SK-N-SH treated with all-trans-retinoic acid at 6 μM for 48 hours (cell line): ENCODE data around the gene SETD3.

Experiments
- ATAC-seq: fragments of 200-7000 bp; cut with Tn5 transposase; 3 replicates; pipeline ENCODE4 v1.9.1; 2020; ENCODE audit warnings: mild to moderate bottlenecking, moderate library complexity
- ARNTL ChIP-seq: fragments of 450-650 bp; formaldehyde crosslinking; IDR thresholded peaks from 2 replicates; pipeline ENCODE4 v1.5.0; 2020; ENCODE audit warnings: low read depth, mild to moderate bottlenecking, moderate library complexity, borderline replicate concordance
- CREB5 ChIP-seq: fragments of 250-450 bp; sonication (Bioruptor Pico); IDR thresholded peaks from 2 replicates; pipeline ENCODE4 v1.5.1; 2020; ENCODE audit warnings: low read depth, mild to moderate bottlenecking, moderate library complexity
- CSRNP3 ChIP-seq: fragments of 250-450 bp; sonication (Bioruptor Pico); IDR thresholded peaks from 2 replicates; pipeline ENCODE4 v1.5.1; 2021; ENCODE audit warnings: mild to moderate bottlenecking, moderate library complexity
- ESRRG ChIP-seq: fragments of 250-450 bp; sonication (Bioruptor Pico); IDR thresholded peaks from 2 replicates; pipeline ENCODE4 v1.6.1; 2021; ENCODE audit warnings: mild to moderate bottlenecking
- GLIS3 ChIP-seq: fragments of 250-450 bp; sonication (Bioruptor Pico); IDR thresholded peaks from 2 replicates; pipeline ENCODE4 v1.5.0; 2020; ENCODE audit warnings: mild to moderate bottlenecking, moderate library complexity
- ISL1 ChIP-seq: fragments of 250-450 bp; sonication (Bioruptor Pico); IDR thresholded peaks from 2 replicates; pipeline ENCODE4 v2.1.2; 2022; ENCODE audit warnings: mild to moderate bottlenecking, moderate library complexity
- OSR1 ChIP-seq: fragments of 250-450 bp; sonication (Bioruptor Pico); IDR thresholded peaks from 2 replicates; pipeline ENCODE4 v1.8.0; 2022; ENCODE audit warnings: moderate library complexity, mild to moderate bottlenecking, inconsistent platforms
- PATZ1 ChIP-seq: fragments of 250-450 bp; sonication (Bioruptor Pico); IDR thresholded peaks from 2 replicates; pipeline ENCODE4 v1.8.0; 2020; ENCODE audit warnings: mild to moderate bottlenecking, moderate library complexity, borderline replicate concordance
- POU6F1 ChIP-seq: fragments of 250-450 bp; sonication (Bioruptor Pico); IDR thresholded peaks from 2 replicates; pipeline ENCODE4 v1.8.0; 2021; ENCODE audit warnings: low read depth, mild to moderate bottlenecking, moderate library complexity, borderline replicate concordance
- SNAI2 ChIP-seq: fragments of 250-450 bp; sonication (Bioruptor Pico); IDR thresholded peaks from 2 replicates; pipeline ENCODE4 v1.5.0; 2020; ENCODE audit warnings: mild to moderate bottlenecking, moderate library complexity
- TCF4 ChIP-seq: fragments of 250-450 bp; sonication (Bioruptor Pico); IDR thresholded peaks from 2 replicates; pipeline ENCODE4 v1.8.0; 2021; ENCODE audit warnings: mild to moderate bottlenecking, moderate library complexity, borderline replicate concordance
- TOX ChIP-seq: fragments of 250-450 bp; sonication (Bioruptor Pico); IDR thresholded peaks from 2 replicates; pipeline ENCODE4 v1.8.0; 2021; ENCODE audit warnings: mild to moderate bottlenecking, moderate library complexity, borderline replicate concordance
- TSHZ2 ChIP-seq: fragments of 250-450 bp; sonication (Bioruptor Pico); IDR thresholded peaks from 2 replicates; pipeline ENCODE4 v1.5.0; 2020; ENCODE audit warnings: mild to moderate bottlenecking, moderate library complexity
- ZC3H10 ChIP-seq: fragments of 250-450 bp; sonication (Bioruptor Pico); IDR thresholded peaks from 2 replicates; pipeline ENCODE4 v1.5.1; 2021; ENCODE audit warnings: mild to moderate bottlenecking, moderate library complexity
- ZFP3 ChIP-seq: fragments of 250-450 bp; sonication (Bioruptor Pico); IDR thresholded peaks from 2 replicates; pipeline ENCODE4 v1.5.0; 2020; ENCODE audit warnings: mild to moderate bottlenecking, moderate library complexity
- ZFP30 ChIP-seq: fragments of 450-650 bp; formaldehyde crosslinking; IDR thresholded peaks from 2 replicates; pipeline ENCODE4 v1.5.0; 2022; ENCODE audit warnings: mild to moderate bottlenecking, moderate library complexity
- ZNF8 ChIP-seq: fragments of 450-650 bp; formaldehyde crosslinking; IDR thresholded peaks from 2 replicates; pipeline ENCODE4 v1.5.0; 2020; ENCODE audit warnings: mild to moderate bottlenecking, moderate library complexity

Gene SETD3

GRCh38 chr14:99480917-99481744 is 472 bp upstream of the SETD3 start, which contains the start of gene CCNK:
TSS of gene CCNK (plus strand) at chr14:99481409. CDS start at chr14:99492678, 11,269 bp downstream.
- TF ChIP-seq TCF4 (CRISPR knock-in tag) (no peak), PATZ1 (CRISPR knock-in tag) (no peak), CSRNP3 (CRISPR knock-in tag) (no peak), TSHZ2 (CRISPR knock-in tag) (no peak), ZFP30 (CRISPR knock-in tag) (no peak), TOX (no peak), POU6F1 (no peak), ARNTL (CRISPR knock-in tag) (no peak), ZFP3 (CRISPR knock-in tag) (no peak), OSR1 (no peak), ESRRG (CRISPR knock-in tag) (no peak)
- ATAC-seq, result peak; percentile 94

DNA sequence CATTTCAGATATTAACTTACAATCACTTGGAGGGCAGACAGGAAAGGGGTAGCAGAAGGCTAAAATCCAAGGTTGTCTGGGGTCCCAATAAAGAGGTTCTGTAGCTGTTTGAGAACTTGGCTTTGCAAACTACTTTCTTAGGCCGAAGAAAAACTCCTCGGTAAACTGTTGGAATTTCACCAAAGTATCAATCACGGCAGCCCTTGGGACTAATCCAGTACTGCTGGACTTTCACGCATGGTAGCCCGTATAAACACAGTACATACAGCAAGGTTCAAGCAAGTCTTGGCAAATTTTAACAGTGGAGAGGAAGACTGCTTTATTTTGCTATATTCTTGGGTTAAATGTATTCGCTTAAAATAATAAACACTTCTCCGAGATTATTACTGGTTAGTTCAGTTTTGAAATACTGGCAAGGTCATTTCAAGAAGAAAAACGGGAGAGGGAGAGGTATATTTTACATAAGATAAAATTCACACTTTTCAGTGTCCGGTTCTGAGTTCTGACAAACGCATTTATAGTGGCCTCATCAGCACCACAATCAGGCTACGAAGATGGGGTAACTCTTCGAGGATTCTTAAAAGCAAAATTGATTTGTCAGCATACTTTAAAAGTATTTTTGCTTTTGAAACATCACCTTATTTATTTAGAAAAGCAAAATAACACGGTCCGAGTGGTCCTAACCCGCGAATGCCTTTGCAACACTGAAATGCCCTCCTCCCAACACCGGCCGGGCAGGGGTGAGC is 1.3 kb downstream of the SETD3 start:
- no peak for ATAC-seq
- no peak for TF ChIP-seq GLIS3 (CRISPR knock-in tag)
- no peak for TF ChIP-seq TCF4 (CRISPR knock-in tag)
- TF ChIP-seq OSR1, result no peak

DNA sequence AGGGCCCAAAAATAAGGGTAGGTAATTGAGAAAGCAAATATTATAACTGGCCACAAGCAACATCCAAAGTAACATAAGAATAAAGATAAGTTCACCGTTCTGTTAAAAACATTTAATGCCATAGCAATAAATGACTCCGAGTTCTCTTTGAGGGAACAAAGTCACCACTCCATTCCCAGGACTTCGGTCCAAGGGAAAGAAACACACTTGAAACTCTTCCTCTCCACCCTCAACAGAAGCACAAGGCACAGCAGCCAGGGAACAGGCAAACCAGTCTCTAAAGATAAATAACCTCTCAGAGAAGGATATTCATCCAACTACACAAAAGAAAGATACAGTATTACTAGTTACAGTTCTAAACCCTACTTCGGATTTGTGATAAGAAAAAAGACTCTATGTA is 2.5 kb downstream of the SETD3 start:
- TF ChIP-seq TOX (no peak), SNAI2 (CRISPR knock-in tag) (no peak), TSHZ2 (CRISPR knock-in tag) (no peak), ZNF8 (no peak), CREB5 (CRISPR knock-in tag) (no peak), GLIS3 (CRISPR knock-in tag) (no peak), ZFP30 (CRISPR knock-in tag) (no peak), ZC3H10 (CRISPR knock-in tag) (no peak), ISL1 (no peak)

More for the DNA sequence above, 2.5 kb downstream of the SETD3 start:
- ATAC-seq, result no peak
